ENCODE results near the gene FBXW7. TPM values are rescaled to one million over a fixed set of nuclear protein-coding genes. Genes with fewer than 3 reads are reported as not detected.

Gene FBXW7
- total and polyA plus RNA-seq, 8 donors: 10.1 to 30.1 (median 17.6) TPM

GRCh38 chr4:152419809-152420208 is 116.1 kb downstream of the FBXW7 start:
- Histone ChIP-seq H3K36me3 (no peaks in the 10 kb centered on the region), H3K4me3 (no peak overlapping the region), H3K9me3 (no peaks in the 10 kb centered on the region), H3K27ac (no peak overlapping the region), H3K4me1 (peaks cover 0 to 4% (median 0%) of the 10 kb centered on the region in 3 donors), H3K27me3 (no peaks in the 10 kb centered on the region)
- intact Hi-C loops (cut with DNase I): no loop called here
- no peak for TF ChIP-seq CTCF (IDR thresholded peaks at IDR 0.05)
- DNase-seq (no peak), ATAC-seq (no peak), FAIRE-seq (no peak)
- 70 to 77% methylated on average over 2 of the region's 2 CpGs for WGBS, 2 donors

DNA sequence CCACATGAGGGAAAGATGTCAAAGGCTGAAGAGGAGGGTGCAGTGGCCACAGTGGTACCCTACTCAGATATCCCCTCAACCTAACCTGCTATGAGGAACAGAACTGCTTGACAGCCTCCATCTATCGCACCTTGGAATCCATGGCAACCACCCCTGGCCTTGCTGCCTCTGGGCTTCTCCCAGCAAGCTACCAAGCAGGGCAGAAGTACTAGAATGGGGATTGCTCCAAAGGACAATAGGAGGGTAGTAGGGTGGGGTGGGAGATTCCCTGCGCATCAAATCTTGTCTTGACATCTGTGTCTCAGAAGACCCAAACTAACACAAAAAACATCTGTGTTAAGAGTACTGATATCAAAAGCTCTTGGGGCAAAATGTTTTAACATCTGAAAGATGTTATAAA is 118.2 kb downstream of the FBXW7 start:
- WGBS, 2 donors: 95 to 97% methylated on average over 2 of the region's 2 CpGs
- H3K4me1 ChIP-seq: peaks cover 0 to 5% (median 0%) of the 10 kb centered on the region in 3 donors
- no peaks in the 10 kb centered on the region for H3K27me3 ChIP-seq
- no peaks in the 10 kb centered on the region for H3K36me3 ChIP-seq
- no peaks in the 10 kb centered on the region for H3K9me3 ChIP-seq
- TF ChIP-seq CTCF (IDR thresholded peaks at IDR 0.05): no peak
- intact Hi-C loops (cut with DNase I): no loop called here
- no peak for DNase-seq
- FAIRE-seq: no peak
- no peak overlapping the region for H3K27ac ChIP-seq
- H3K4me3 ChIP-seq: no peak overlapping the region
- ATAC-seq: no peak

DNA sequence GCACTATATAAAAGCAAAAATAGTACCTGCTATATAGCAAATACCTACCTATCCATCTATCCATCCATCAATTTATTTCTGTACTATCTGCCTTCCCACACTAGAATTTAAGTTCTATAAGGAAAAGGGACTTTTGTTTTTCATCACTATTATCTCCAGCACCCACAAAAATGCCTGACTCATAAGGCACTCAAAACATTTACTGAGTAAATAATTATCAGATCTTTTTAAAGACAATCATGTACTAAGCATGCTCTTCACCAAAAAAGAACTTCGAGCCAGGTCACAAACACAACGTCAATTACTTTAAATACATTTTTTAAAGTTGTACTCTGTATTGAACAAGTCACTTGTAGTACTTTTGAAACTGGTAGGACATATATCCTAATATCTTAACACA is 119.9 kb downstream of the FBXW7 start:
- H3K9me3 ChIP-seq: no peaks in the 10 kb centered on the region
- FAIRE-seq (no peak), ATAC-seq (no peak), DNase-seq (no peak)
- no peaks in the 10 kb centered on the region for H3K36me3 ChIP-seq
- no peak for TF ChIP-seq CTCF (IDR thresholded peaks at IDR 0.05)
- H3K27ac ChIP-seq: no peak overlapping the region
- no peak overlapping the region for H3K4me3 ChIP-seq
- H3K27me3 ChIP-seq: no peaks in the 10 kb centered on the region
- intact Hi-C loops (cut with DNase I): no loop called here
- WGBS, 2 donors: 62 to 63% methylated on average over 2 of the region's 2 CpGs
- H3K4me1 ChIP-seq: peaks cover 0 to 5% (median 0%) of the 10 kb centered on the region in 3 donors

GRCh38 chr4:152408514-152409327 is 127.2 kb downstream of the FBXW7 start:
- no peaks in the 10 kb centered on the region for H3K4me1 ChIP-seq
- DNase-seq (no peak), ATAC-seq (peak in 3 of 4 donors; percentile 43 to 64 (median 44)), FAIRE-seq (peak; percentile 17)
- H3K36me3 ChIP-seq: no peaks in the 10 kb centered on the region
- H3K27ac ChIP-seq: no peak overlapping the region
- no peak overlapping the region for H3K4me3 ChIP-seq
- peak in 3 of 4 donors; percentile 30 to 40 (median 32) for TF ChIP-seq CTCF (IDR thresholded peaks at IDR 0.05)
- WGBS, 2 donors: 78 to 88% methylated on average over 3 of the region's 3 CpGs
- H3K9me3 ChIP-seq: no peaks in the 10 kb centered on the region
- intact Hi-C loops (cut with DNase I): no loop called here
- no peaks in the 10 kb centered on the region for H3K27me3 ChIP-seq

- WGBS, 2 donors: 97 to 99% methylated on average over 3 of the region's 3 CpGs
- no peak for FAIRE-seq
Observed at GRCh38 chr4:152401424-152401823, 134.5 kb downstream of the FBXW7 start.

More at GRCh38 chr4:152401424-152401823, 134.5 kb downstream of the FBXW7 start:
- intact Hi-C loops (cut with DNase I): no loop called here
- ATAC-seq: no peak
- Histone ChIP-seq H3K27me3 (no peaks in the 10 kb centered on the region), H3K9me3 (no peaks in the 10 kb centered on the region), H3K4me1 (no peaks in the 10 kb centered on the region), H3K36me3 (no peaks in the 10 kb centered on the region), H3K4me3 (no peak overlapping the region), H3K27ac (no peak overlapping the region)
- DNase-seq: no peak
- no peak for TF ChIP-seq CTCF (IDR thresholded peaks at IDR 0.05)

Measured in pancreas (tissue), 10 donors.